ENCODE measurements around the gene TBXA2R. TPM values are rescaled to one million over a fixed set of nuclear protein-coding genes. Genes with fewer than 3 reads are reported as not detected.

TBXA2R gene
- total and polyA plus RNA-seq, 4 donors = 1.7 to 6.0 (median 5.4) TPM

GRCh38 chr19:3545669-3546034 is 61.0 kb downstream of the TBXA2R start:
- TF ChIP-seq GABPA (IDR thresholded peaks at IDR 0.05 in 1 of 2, conservative IDR thresholded peaks at IDR 0.05 in 1 of 2) (no peak), ZBTB33 (IDR thresholded peaks at IDR 0.05) (no peak), HNF4G (IDR thresholded peaks at IDR 0.05) (no peak), EGR1 (IDR thresholded peaks at IDR 0.05; ENCODE audit: low read depth in 2 of 2) (no peak), YY1 (IDR thresholded peaks at IDR 0.05) (no peak), RXRA (IDR thresholded peaks at IDR 0.05) (no peak), TAF1 (conservative IDR thresholded peaks at IDR 0.05) (no peak), MAX (IDR thresholded peaks at IDR 0.05) (no peak), REST (IDR thresholded peaks at IDR 0.05) (no peak), SP1 (IDR thresholded peaks at IDR 0.05) (no peak), HNF4A (conservative IDR thresholded peaks at IDR 0.05) (no peak), FOXA2 (IDR thresholded peaks at IDR 0.05) (no peak), NR2F2 (IDR thresholded peaks at IDR 0.05) (no peak), RAD21 (IDR thresholded peaks at IDR 0.05) (no peak), ATF3 (IDR thresholded peaks at IDR 0.05) (no peak)
- 77% methylated on average over 10 of the region's 10 CpGs for WGBS
- no peaks in the 10 kb centered on the region for H3K9me3 ChIP-seq (ENCODE audit: control insufficient read depth in 4 of 4, low read length in 3 of 4)
- H3K27ac ChIP-seq (ENCODE audit: low read depth in 1 of 2, low read length in 2 of 2) = no peak overlapping the region
- H3K27me3 ChIP-seq (ENCODE audit: control insufficient read depth in 4 of 4, insufficient read depth in 4 of 4, low read length in 3 of 4) = no peaks in the 10 kb centered on the region
- H3K36me3 ChIP-seq (ENCODE audit: control insufficient read depth in 4 of 4, insufficient read depth in 3 of 4, low read depth in 1 of 4, low read length in 3 of 4) = peaks cover 0 to 10% (median 5%) of the 10 kb centered on the region in 4 donors
- H3K9ac ChIP-seq (ENCODE audit: low read depth in 1 of 2, low read length in 2 of 2) = no peak overlapping the region
- DNase-seq (ENCODE audit: low spot score) = no peak
- H3K4me3 ChIP-seq (ENCODE audit: low read depth in 1 of 3, low read length in 3 of 3) = no peak overlapping the region
- peaks cover 0 to 5% (median 1%) of the 10 kb centered on the region in 4 donors for H3K4me1 ChIP-seq (ENCODE audit: control insufficient read depth in 4 of 4, insufficient read depth in 4 of 4, low read length in 3 of 4)

GRCh38 chr19:3544742-3545668 is 61.7 kb downstream of the TBXA2R start:
- Histone ChIP-seq H3K4me1 (ENCODE audit: control insufficient read depth in 4 of 4, insufficient read depth in 4 of 4, low read length in 3 of 4) (peaks cover 0 to 5% (median 1%) of the 10 kb centered on the region in 4 donors), H3K27ac (ENCODE audit: low read depth in 1 of 2, low read length in 2 of 2) (no peak overlapping the region), H3K4me3 (ENCODE audit: low read depth in 1 of 3, low read length in 3 of 3) (no peak overlapping the region), H3K9ac (ENCODE audit: low read depth in 1 of 2, low read length in 2 of 2) (no peak overlapping the region), H3K9me3 (ENCODE audit: control insufficient read depth in 4 of 4, low read length in 3 of 4) (no peaks in the 10 kb centered on the region), H3K36me3 (ENCODE audit: control insufficient read depth in 4 of 4, insufficient read depth in 3 of 4, low read depth in 1 of 4, low read length in 3 of 4) (peaks cover 0 to 10% (median 4%) of the 10 kb centered on the region in 4 donors), H3K27me3 (ENCODE audit: control insufficient read depth in 4 of 4, insufficient read depth in 4 of 4, low read length in 3 of 4) (no peaks in the 10 kb centered on the region)
- DNase-seq (ENCODE audit: low spot score) = peak; percentile 91
- WGBS = 64% methylated on average over 30 of the region's 30 CpGs
- TF ChIP-seq GABPA (IDR thresholded peaks at IDR 0.05 in 1 of 2, conservative IDR thresholded peaks at IDR 0.05 in 1 of 2) (no peak), HNF4A (conservative IDR thresholded peaks at IDR 0.05) (no peak), YY1 (IDR thresholded peaks at IDR 0.05) (no peak), CTCF (IDR thresholded peaks at IDR 0.05; ENCODE audit: low read depth, low read length, missing input control) (peak; percentile 91), ATF3 (IDR thresholded peaks at IDR 0.05) (no peak), HNF4G (IDR thresholded peaks at IDR 0.05) (no peak), MAX (IDR thresholded peaks at IDR 0.05) (no peak), RXRA (IDR thresholded peaks at IDR 0.05) (peak in 1 of 2 donors; percentile 9), SP1 (IDR thresholded peaks at IDR 0.05) (no peak), NR2F2 (IDR thresholded peaks at IDR 0.05) (no peak), FOXA2 (IDR thresholded peaks at IDR 0.05) (no peak), TAF1 (conservative IDR thresholded peaks at IDR 0.05) (no peak), RAD21 (IDR thresholded peaks at IDR 0.05) (peak; percentile 76 to 88), JUND (IDR thresholded peaks at IDR 0.05) (no peak)

Data from liver (tissue), 9 donors.